WTC11 (cell line): ENCODE measurements around the gene NKAIN2. TPM values are rescaled to one million over a fixed set of nuclear protein-coding genes. Genes with fewer than 3 reads are reported as not detected.
A peak's percentile ranks its signal among the peaks of the same experiment; 100 is the strongest.
"Not testable (repeated sequence)": the region's sequence is repeated elsewhere in the genome, so short reads cannot be mapped to it uniquely, and the experiment has no call there.

Source experiments
- ATAC-seq: fragments of 200-7000 bp; cut with Tn5 transposase; 2 replicates; pipeline ENCODE4 v1.10.0; 2021; ENCODE audit warnings: mild to moderate bottlenecking, moderate library complexity
- CTCF ChIA-PET: fragments of 300-600 bp; sonication (Branson Sonifier 250); formaldehyde crosslinking; loops from one replicate; lab custom pipeline; 2021; ENCODE audit warnings: antibody characterized with exemption; lab: Charles Lee
- POLR2A ChIA-PET: fragments of 350-600 bp; sonication (Branson Sonifier 250); formaldehyde crosslinking; loops from one replicate; lab custom pipeline; 2021; ENCODE audit warnings: antibody characterized with exemption; lab: Charles Lee
- DNase-seq: peaks from one replicate; pipeline ENCODE4 v3.0.0; 2021; ENCODE audit warnings: low spot score
- H3K27ac Mint-ChIP-seq: 2 replicates; pipeline ENCODE4 v1.8.0; 2021; ENCODE audit warnings: mixed read lengths
- H3K27me3 Mint-ChIP-seq: 2 replicates; pipeline ENCODE4 v1.8.0; 2021; ENCODE audit warnings: low read depth, mild to moderate bottlenecking, moderate library complexity, mixed read lengths
- H3K36me3 Mint-ChIP-seq: 2 replicates; pipeline ENCODE4 v1.8.0; 2021; ENCODE audit warnings: mixed read lengths
- H3K4me1 Mint-ChIP-seq: 2 replicates; pipeline ENCODE4 v1.8.0; 2022; ENCODE audit warnings: mixed read lengths
- H3K4me3 Mint-ChIP-seq: 2 replicates; pipeline ENCODE4 v1.8.0; 2021; ENCODE audit warnings: mild to moderate bottlenecking, moderate library complexity, mixed read lengths
- H3K9me3 Mint-ChIP-seq: 2 replicates; pipeline ENCODE4 v1.8.0; 2021; ENCODE audit warnings: mixed read lengths
- ETV6 ChIP-seq: sonication (generic); formaldehyde crosslinking; IDR thresholded peaks from 2 replicates; pipeline ENCODE4 v1.8.1; 2022; ENCODE audit warnings: mild to moderate bottlenecking, missing genetic modification reagents
- FOXP4 ChIP-seq: sonication (generic); formaldehyde crosslinking; IDR thresholded peaks from 2 replicates; pipeline ENCODE4 v1.8.0; 2022; ENCODE audit warnings: mild to moderate bottlenecking, missing genetic modification reagents
- GRHL2 ChIP-seq: fragments of 250-450 bp; sonication (Bioruptor Pico); IDR thresholded peaks from 2 replicates; pipeline ENCODE4 v1.8.0; 2022; ENCODE audit warnings: mild to moderate bottlenecking, moderate library complexity; ENCODE audit not compliant: insufficient replicate concordance, severe bottlenecking
- JUN ChIP-seq: sonication (generic); formaldehyde crosslinking; IDR thresholded peaks from 2 replicates; pipeline ENCODE4 v1.8.0; 2023; ENCODE audit warnings: mild to moderate bottlenecking, missing genetic modification reagents
- NR3C1 ChIP-seq: sonication (generic); formaldehyde crosslinking; conservative IDR thresholded peaks from 2 replicates; pipeline ENCODE4 v1.8.1; 2023; ENCODE audit warnings: low read depth, mild to moderate bottlenecking, missing genetic modification reagents
- PRRX2 ChIP-seq: fragments of 250-450 bp; sonication (Bioruptor Pico); IDR thresholded peaks from 2 replicates; pipeline ENCODE4 v1.8.0; 2021; ENCODE audit warnings: mild to moderate bottlenecking
- ZBTB21 ChIP-seq: sonication (generic); formaldehyde crosslinking; IDR thresholded peaks from 2 replicates; pipeline ENCODE4 v1.8.1; 2023; ENCODE audit warnings: mild to moderate bottlenecking, missing genetic modification reagents, borderline replicate concordance
- ZMAT4 ChIP-seq: fragments of 250-450 bp; sonication (Bioruptor Pico); IDR thresholded peaks from 2 replicates; pipeline ENCODE4 v1.9.0; 2021; ENCODE audit warnings: mild to moderate bottlenecking
- total RNA-seq: library from RNA; stranded (reverse); gene quantifications from 3 replicates; pipeline ENCODE4 v1.2.3, GENCODE V29; 2021
- TF ChIP-seq, protein P1 (sequence below): sonication (generic); formaldehyde crosslinking; IDR thresholded peaks from 2 replicates; pipeline ENCODE4 v1.8.1; 2022; ENCODE audit warnings: missing genetic modification reagents, borderline replicate concordance
- TF ChIP-seq, protein P2 (sequence below): sonication (generic); formaldehyde crosslinking; IDR thresholded peaks from 2 replicates; pipeline ENCODE4 v1.8.0; 2022; ENCODE audit warnings: missing genetic modification reagents
- TF ChIP-seq, protein P3 (sequence below): fragments of 250-450 bp; sonication (Bioruptor Pico); IDR thresholded peaks from 2 replicates; pipeline ENCODE4 v1.9.0; 2021; ENCODE audit warnings: mild to moderate bottlenecking
- TF ChIP-seq, protein P4 (sequence below): sonication (generic); formaldehyde crosslinking; IDR thresholded peaks from 2 replicates; pipeline ENCODE4 v1.8.1; 2023; ENCODE audit warnings: mild to moderate bottlenecking, missing genetic modification reagents, borderline replicate concordance

NKAIN2 gene
- total RNA-seq, 1 experiment from 2014 or later = 0.33 TPM

DNA sequence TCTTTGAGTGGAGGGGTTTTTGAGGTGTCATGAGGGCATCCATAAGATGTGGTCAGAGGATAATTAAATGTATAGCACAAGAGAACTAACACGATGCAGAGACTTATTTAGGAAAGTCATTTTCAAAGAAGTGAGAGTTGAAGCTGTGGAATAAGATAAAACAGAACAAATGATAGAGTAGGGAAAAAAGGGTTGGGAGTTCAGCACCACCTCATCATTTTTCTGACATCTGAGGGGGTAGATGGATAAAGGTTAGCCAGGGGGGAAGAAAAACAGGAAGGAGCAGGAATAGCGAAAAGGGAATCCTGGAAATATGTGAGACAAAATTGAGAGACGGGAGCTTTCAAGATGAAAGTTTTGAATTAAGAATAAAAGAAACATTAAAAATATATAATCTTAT, 434.2 kb downstream of the NKAIN2 start (continued):
- TF ChIP-seq, protein P1, sequence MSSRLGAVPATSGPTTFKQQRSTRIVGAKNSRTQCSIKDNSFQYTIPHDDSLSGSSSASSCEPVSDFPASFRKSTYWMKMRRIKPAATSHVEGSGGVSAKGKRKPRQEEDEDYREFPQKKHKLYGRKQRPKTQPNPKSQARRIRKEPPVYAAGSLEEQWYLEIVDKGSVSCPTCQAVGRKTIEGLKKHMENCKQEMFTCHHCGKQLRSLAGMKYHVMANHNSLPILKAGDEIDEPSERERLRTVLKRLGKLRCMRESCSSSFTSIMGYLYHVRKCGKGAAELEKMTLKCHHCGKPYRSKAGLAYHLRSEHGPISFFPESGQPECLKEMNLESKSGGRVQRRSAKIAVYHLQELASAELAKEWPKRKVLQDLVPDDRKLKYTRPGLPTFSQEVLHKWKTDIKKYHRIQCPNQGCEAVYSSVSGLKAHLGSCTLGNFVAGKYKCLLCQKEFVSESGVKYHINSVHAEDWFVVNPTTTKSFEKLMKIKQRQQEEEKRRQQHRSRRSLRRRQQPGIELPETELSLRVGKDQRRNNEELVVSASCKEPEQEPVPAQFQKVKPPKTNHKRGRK (CRISPR knock-in tag) = no peak
- TF ChIP-seq, protein P2, sequence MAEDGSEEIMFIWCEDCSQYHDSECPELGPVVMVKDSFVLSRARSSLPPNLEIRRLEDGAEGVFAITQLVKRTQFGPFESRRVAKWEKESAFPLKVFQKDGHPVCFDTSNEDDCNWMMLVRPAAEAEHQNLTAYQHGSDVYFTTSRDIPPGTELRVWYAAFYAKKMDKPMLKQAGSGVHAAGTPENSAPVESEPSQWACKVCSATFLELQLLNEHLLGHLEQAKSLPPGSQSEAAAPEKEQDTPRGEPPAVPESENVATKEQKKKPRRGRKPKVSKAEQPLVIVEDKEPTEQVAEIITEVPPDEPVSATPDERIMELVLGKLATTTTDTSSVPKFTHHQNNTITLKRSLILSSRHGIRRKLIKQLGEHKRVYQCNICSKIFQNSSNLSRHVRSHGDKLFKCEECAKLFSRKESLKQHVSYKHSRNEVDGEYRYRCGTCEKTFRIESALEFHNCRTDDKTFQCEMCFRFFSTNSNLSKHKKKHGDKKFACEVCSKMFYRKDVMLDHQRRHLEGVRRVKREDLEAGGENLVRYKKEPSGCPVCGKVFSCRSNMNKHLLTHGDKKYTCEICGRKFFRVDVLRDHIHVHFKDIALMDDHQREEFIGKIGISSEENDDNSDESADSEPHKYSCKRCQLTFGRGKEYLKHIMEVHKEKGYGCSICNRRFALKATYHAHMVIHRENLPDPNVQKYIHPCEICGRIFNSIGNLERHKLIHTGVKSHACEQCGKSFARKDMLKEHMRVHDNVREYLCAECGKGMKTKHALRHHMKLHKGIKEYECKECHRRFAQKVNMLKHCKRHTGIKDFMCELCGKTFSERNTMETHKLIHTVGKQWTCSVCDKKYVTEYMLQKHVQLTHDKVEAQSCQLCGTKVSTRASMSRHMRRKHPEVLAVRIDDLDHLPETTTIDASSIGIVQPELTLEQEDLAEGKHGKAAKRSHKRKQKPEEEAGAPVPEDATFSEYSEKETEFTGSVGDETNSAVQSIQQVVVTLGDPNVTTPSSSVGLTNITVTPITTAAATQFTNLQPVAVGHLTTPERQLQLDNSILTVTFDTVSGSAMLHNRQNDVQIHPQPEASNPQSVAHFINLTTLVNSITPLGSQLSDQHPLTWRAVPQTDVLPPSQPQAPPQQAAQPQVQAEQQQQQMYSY (CRISPR knock-in tag) = no peak
- no peak for TF ChIP-seq JUN (CRISPR knock-in tag)
- TF ChIP-seq, all 79 proteins: peak for 0

DNA sequence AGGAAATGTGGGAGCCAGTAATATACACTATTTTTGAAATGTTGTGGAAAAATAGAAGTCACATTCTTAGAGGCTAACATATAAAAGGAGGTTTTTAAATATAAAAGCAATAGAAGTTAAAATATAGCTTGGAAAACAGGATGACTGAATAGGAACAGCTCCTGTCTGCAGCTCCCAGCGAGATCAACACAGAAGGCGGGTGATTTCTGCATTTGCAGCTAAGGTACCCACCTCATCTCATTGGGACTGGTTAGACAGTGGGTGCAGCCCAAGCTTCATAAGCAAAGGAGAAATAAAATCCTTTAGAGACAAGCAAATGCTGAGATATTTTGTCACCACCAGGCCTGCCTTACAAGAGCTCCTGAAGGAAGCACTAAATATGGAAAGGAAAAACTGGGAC, 434.7 kb downstream of the NKAIN2 start:
- H3K27me3 Mint-ChIP-seq, H3K4me1 Mint-ChIP-seq, H3K4me3 Mint-ChIP-seq, DNase-seq, ATAC-seq, CTCF ChIA-PET, H3K36me3 Mint-ChIP-seq, H3K27ac Mint-ChIP-seq, POLR2A ChIA-PET: not testable (repeated sequence)
- H3K9me3 Mint-ChIP-seq = peaks cover 15% of the 10 kb centered on the region

DNA sequence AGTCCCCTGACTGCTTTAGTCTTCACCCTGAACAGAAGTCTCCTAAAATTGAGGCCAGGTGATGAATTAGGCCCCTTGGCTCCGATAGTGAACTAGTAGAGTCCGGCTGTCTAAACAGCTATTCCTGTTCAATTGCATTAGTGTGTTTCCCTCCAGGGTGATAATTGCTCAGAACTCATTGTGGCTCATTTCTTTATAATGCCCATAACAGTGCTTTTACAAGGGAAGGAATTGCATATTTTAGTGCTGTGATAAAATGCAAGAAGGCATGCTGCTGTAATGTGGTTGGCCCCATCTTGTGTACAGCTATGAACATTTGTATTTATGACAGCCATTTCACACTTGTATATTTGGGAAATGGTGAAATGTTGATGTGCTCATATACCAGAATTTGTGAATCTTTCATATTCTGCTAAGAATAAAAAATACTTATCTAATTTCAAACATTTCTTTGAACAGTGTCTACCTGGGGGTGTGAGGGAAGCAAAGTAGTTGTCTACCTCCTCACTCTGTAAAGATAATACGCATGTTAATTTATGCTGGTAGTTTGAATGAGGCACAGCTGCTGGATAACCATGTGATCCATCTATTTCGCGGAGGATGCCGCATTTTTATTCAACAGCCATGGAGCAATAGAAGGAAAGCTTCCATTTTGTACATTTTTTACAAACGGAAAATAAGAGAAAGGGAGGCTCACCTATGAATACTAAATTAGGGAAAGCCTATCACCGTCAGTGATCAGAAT, 451.4 kb downstream of the NKAIN2 start:
- Mint-ChIP-seq H3K27me3 (no peaks in the 10 kb centered on the region), H3K9me3 (no peaks in the 10 kb centered on the region), H3K36me3 (no peaks in the 10 kb centered on the region), H3K4me3 (no peak overlapping the region), H3K27ac (no peak overlapping the region), H3K4me1 (peaks cover 2% of the 10 kb centered on the region)
- no peak for DNase-seq
- CTCF ChIA-PET = no interaction called here
- POLR2A ChIA-PET = no interaction called here
- no peak for ATAC-seq
- TF ChIP-seq ETV6 = no peak

DNA sequence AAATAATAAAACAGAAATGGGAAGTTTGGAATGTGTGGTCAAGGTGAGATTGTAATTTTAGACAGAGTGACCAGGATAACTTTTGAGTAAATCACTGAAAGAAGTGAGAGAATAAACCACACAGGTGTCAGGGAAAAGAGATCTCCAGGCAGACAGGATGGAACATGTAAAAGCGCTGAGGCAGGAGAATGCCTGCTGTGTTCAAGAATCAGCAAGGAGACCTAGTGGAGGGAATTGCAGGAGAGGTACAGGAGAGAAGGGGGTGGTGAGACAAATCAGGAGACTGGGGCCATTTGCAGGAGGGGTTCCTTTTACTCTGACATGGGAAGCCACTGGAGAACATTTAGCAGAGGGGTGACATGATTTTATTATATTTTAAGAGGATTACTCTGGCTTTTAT, 456.7 kb downstream of the NKAIN2 start:
- ATAC-seq = peak; percentile 85
- TF ChIP-seq ZMAT4 (CRISPR knock-in tag) (no peak), GRHL2 (no peak), NR3C1 (CRISPR knock-in tag) (no peak), ZBTB21 (CRISPR knock-in tag) (no peak), PRRX2 (CRISPR knock-in tag) (no peak), FOXP4 (no peak)
- TF ChIP-seq, protein P3, sequence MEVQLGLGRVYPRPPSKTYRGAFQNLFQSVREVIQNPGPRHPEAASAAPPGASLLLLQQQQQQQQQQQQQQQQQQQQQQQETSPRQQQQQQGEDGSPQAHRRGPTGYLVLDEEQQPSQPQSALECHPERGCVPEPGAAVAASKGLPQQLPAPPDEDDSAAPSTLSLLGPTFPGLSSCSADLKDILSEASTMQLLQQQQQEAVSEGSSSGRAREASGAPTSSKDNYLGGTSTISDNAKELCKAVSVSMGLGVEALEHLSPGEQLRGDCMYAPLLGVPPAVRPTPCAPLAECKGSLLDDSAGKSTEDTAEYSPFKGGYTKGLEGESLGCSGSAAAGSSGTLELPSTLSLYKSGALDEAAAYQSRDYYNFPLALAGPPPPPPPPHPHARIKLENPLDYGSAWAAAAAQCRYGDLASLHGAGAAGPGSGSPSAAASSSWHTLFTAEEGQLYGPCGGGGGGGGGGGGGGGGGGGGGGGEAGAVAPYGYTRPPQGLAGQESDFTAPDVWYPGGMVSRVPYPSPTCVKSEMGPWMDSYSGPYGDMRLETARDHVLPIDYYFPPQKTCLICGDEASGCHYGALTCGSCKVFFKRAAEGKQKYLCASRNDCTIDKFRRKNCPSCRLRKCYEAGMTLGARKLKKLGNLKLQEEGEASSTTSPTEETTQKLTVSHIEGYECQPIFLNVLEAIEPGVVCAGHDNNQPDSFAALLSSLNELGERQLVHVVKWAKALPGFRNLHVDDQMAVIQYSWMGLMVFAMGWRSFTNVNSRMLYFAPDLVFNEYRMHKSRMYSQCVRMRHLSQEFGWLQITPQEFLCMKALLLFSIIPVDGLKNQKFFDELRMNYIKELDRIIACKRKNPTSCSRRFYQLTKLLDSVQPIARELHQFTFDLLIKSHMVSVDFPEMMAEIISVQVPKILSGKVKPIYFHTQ = no peak
- TF ChIP-seq, protein P4, sequence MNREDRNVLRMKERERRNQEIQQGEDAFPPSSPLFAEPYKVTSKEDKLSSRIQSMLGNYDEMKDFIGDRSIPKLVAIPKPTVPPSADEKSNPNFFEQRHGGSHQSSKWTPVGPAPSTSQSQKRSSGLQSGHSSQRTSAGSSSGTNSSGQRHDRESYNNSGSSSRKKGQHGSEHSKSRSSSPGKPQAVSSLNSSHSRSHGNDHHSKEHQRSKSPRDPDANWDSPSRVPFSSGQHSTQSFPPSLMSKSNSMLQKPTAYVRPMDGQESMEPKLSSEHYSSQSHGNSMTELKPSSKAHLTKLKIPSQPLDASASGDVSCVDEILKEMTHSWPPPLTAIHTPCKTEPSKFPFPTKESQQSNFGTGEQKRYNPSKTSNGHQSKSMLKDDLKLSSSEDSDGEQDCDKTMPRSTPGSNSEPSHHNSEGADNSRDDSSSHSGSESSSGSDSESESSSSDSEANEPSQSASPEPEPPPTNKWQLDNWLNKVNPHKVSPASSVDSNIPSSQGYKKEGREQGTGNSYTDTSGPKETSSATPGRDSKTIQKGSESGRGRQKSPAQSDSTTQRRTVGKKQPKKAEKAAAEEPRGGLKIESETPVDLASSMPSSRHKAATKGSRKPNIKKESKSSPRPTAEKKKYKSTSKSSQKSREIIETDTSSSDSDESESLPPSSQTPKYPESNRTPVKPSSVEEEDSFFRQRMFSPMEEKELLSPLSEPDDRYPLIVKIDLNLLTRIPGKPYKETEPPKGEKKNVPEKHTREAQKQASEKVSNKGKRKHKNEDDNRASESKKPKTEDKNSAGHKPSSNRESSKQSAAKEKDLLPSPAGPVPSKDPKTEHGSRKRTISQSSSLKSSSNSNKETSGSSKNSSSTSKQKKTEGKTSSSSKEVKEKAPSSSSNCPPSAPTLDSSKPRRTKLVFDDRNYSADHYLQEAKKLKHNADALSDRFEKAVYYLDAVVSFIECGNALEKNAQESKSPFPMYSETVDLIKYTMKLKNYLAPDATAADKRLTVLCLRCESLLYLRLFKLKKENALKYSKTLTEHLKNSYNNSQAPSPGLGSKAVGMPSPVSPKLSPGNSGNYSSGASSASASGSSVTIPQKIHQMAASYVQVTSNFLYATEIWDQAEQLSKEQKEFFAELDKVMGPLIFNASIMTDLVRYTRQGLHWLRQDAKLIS = no peak

More for the DNA sequence above, 456.7 kb downstream of the NKAIN2 start:
- Mint-ChIP-seq H3K27ac (no peak overlapping the region), H3K27me3 (no peaks in the 10 kb centered on the region), H3K4me1 (peaks cover 9% of the 10 kb centered on the region), H3K4me3 (no peak overlapping the region), H3K9me3 (no peaks in the 10 kb centered on the region), H3K36me3 (no peaks in the 10 kb centered on the region)
- ChIA-PET POLR2A (interaction anchor here (0.8 kb wide), 1 partner anchor 248 kb away, joined by 3 read pairs; no protein-coding TSS in a partner anchor), CTCF (no interaction called here)
- DNase-seq = no peak
